Limb (tissue), 2 donors: ENCODE data around the gene LETM1.
"Not testable (repeated sequence)": the region's sequence is repeated elsewhere in the genome, so short reads cannot be mapped to it uniquely, and the experiment has no call there.

Source experiments
- DNase-seq, 2 donors: peaks; one replicate each; pipeline ENCODE4 v3.0.0-alpha.2; 2016; ENCODE audit errors: extremely low spot score in 2 of 2

The LETM1 gene

GRCh38 chr4:1851575-1852410 is 4.2 kb downstream of the LETM1 start:
- DNase-seq, result no peak

GRCh38 chr4:1851160-1851559 is 4.8 kb downstream of the LETM1 start:
- DNase-seq, result no peak

GRCh38 chr4:1850276-1850675 is 5.7 kb downstream of the LETM1 start:
- no peak for DNase-seq

- DNase-seq, result no peak
Observed at GRCh38 chr4:1846580-1846979, 9.4 kb downstream of the LETM1 start.

- not testable (repeated sequence) for DNase-seq
Observed at GRCh38 chr4:1844618-1845017, 11.3 kb downstream of the LETM1 start.

GRCh38 chr4:1843852-1844251 is 12.1 kb downstream of the LETM1 start:
- DNase-seq, result no peak

GRCh38 chr4:1842993-1843448 is 12.9 kb downstream of the LETM1 start:
- DNase-seq, result no peak

GRCh38 chr4:1842339-1842895 is 13.5 kb downstream of the LETM1 start:
- DNase-seq, result no peak

GRCh38 chr4:1841887-1842210 is 14.1 kb downstream of the LETM1 start:
- no peak for DNase-seq

- no peak for DNase-seq
Observed at GRCh38 chr4:1841201-1841886, 14.6 kb downstream of the LETM1 start.

- DNase-seq, result no peak
Observed at GRCh38 chr4:1839282-1839681, 16.7 kb downstream of the LETM1 start.

- no peak for DNase-seq
Observed at GRCh38 chr4:1837069-1837468, 18.9 kb downstream of the LETM1 start.

- DNase-seq, result no peak
Observed at GRCh38 chr4:1836650-1837049, 19.3 kb downstream of the LETM1 start.

- not testable (repeated sequence) for DNase-seq
Observed at GRCh38 chr4:1835836-1836235, 20.1 kb downstream of the LETM1 start.

- DNase-seq, result no peak
Observed at GRCh38 chr4:1834047-1834775, 21.7 kb downstream of the LETM1 start.

GRCh38 chr4:1833307-1834046 is 22.5 kb downstream of the LETM1 start:
- no peak for DNase-seq

GRCh38 chr4:1832690-1833089 is 23.3 kb downstream of the LETM1 start:
- DNase-seq, result no peak

GRCh38 chr4:1831331-1831730 is 24.6 kb downstream of the LETM1 start:
- no peak for DNase-seq

- no peak for DNase-seq
Observed at GRCh38 chr4:1830642-1831228, 25.2 kb downstream of the LETM1 start.

GRCh38 chr4:1830234-1830633 is 25.7 kb downstream of the LETM1 start:
- no peak for DNase-seq
